HG03135 (cell line): ENCODE measurements around the gene LHCGR.
A peak's percentile ranks its signal among the peaks of the same experiment; 100 is the strongest.
"Not testable (repeated sequence)": the region's sequence is repeated elsewhere in the genome, so short reads cannot be mapped to it uniquely, and the experiment has no call there.

ENCODE experiments used
- ATAC-seq: cut with Tn5 transposase; IDR thresholded peaks from one replicate; pipeline ENCODE4 v1.9.1; 2021; ENCODE audit warnings: mild to moderate bottlenecking, moderate library complexity; ENCODE audit not compliant: unreplicated experiment

Gene LHCGR

GRCh38 chr2:48713647-48714046 is 41.9 kb downstream of the LHCGR start:
- no peak for ATAC-seq

GRCh38 chr2:48712151-48712550 is 43.4 kb downstream of the LHCGR start:
- ATAC-seq = no peak

GRCh38 chr2:48711343-48711742 is 44.2 kb downstream of the LHCGR start:
- no peak for ATAC-seq

DNA sequence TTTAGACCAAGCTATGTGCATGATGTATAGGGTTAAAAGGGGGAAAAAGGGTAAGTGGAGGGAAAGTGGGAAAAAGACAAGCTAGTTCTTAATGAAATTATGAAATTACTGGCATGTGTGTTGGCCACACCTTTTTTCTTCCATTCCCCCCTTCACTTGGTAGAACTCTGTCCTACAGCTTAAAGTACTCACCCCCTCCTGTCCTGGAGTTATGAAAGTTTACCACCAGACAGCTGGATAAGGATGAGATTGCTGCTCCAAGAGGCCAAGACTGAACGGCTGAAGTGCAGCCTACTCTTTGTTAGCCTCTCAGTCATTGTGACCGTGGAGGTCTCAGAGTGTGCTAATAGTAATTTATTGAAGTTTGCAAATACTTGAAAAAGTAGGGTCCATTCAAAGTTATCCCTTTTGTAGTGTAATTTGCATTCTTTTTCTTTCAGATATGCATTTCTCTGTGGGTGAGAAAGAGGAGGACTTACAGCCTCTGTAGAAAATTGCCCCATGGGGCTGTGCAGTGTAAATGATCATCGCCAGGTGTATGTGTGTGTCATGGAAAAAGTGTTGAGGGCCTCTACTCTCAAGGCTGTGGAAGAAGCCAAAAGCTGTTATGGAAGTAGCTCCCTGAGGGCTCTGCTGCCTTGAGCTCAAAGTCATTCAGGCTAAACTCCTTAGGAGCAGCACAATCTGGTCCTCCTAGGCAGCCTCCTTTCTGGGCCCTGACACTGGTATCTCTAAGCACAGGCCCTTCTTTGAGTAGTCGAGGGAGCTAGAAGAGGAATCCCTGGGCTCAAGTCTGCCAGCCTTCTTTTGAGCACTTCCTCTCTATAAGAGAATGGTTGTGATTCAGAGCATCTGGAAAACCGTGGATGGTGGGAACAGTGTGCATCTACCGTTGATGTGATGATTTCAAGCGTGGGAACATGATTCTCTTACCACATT is 46.2 kb downstream of the LHCGR start:
- no peak for ATAC-seq

DNA sequence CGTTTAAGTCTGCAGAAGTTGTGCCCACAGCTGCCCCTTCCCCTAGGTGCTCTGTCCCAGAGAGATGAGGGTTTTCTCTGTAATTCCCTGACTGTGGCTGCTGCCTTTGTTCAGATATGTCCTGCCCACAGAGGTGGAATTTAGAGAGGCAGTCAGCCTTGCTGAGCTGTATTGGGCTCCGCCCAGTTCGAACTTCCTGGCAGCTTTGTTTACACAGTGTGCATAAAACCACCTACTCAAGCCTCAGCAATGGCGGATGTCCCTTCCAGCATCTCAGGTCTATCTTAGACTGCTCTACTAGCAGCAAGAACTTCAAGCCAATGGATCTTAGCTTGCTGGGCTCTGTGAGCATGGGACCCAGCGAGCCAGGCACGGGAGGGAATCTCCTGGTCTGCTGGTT is 48.1 kb downstream of the LHCGR start:
- ATAC-seq = no peak

- not testable (repeated sequence) for ATAC-seq
Observed at GRCh38 chr2:48703621-48704020, 51.9 kb downstream of the LHCGR start.

DNA sequence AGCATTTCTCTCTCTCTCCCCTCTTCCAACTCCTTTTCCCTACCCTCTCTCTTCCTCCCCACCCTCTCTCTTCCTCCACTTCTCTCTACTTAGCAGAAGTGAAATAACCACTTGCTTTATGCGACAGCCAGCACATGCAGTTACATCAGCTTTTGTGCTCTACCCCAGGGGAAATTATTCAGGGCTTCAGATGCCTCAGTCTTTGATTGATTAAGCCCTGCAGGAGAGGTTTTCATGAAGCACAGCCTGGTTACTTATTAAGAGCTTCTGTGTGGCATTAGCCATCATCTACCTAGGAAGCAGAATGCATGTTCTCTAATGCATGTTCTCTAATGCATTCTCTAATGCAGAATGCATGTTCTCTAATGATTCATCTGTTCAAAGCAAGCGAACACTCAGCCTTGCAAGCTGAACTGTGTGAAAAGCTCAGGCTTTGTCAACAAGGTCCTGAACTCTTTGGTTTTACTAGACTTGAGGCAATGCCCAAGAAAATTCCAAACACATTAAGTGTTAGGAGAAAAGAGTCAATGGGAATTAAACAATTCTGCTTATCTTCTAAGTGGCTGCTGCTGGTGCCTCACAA is 56.1 kb downstream of the LHCGR start:
- ATAC-seq = no peak

DNA sequence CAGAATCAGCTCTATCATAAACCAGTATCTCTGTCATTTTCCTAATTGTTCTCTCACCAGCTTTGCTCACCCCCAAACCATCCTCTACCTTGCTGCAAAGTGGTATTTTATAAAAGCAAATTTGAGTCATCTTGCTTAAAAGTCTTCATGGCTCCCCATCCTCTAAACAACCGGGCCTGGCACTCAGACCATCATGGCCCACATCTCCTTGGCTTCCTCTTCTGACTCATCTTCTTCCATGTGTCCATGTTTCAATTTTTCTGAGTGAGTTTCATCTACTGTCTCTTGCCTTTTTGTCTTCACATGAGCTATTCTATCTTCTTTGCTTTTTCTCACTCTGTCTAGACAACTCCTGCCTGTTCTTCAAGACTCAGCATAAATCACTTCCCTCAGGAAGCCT is 58.6 kb downstream of the LHCGR start:
- no peak for ATAC-seq

- no peak for ATAC-seq
Observed at GRCh38 chr2:48695991-48696390, 59.5 kb downstream of the LHCGR start.

- no peak for ATAC-seq
Observed at GRCh38 chr2:48694149-48694548, 61.4 kb downstream of the LHCGR start.

DNA sequence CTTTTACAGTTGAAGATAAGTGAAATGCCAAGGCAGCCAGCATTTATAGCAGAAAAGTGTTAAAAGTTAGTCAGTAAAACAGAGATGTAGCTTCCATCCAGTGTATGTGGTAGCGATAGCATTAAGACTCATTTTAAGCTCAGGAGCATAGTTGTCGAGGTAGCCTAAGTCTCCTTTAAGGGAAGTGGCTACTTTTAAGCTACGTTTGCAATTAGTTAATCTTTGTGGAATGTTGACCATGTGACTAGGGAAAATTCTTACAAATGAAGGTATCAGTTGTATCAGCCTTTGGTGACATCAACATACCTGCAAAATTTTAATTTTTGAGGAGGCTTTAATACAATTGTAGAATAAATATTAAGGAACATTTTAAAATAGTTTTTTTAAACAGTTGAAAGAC is 61.9 kb downstream of the LHCGR start:
- ATAC-seq = no peak

DNA sequence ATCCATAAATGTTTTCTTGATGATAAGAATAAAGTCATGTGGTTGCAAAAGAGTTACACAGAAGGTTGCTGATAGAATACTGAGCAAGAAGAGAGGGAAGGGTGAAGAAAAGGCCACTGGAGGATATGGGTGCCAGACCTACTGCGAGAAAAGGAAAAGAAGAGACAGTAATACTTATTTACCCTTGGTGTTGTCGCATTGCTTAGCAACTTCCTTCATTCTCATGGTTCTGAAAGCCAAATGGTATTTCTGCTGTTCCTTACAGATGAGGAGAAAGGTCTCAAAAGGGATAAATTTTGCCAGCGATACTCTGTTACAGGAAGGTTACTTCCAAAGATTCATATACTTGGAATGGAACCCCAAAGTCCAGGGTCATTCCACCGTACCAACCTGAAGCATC is 62.5 kb downstream of the LHCGR start:
- no peak for ATAC-seq

GRCh38 chr2:48691935-48692691 is 63.4 kb downstream of the LHCGR start:
- ATAC-seq = no peak

DNA sequence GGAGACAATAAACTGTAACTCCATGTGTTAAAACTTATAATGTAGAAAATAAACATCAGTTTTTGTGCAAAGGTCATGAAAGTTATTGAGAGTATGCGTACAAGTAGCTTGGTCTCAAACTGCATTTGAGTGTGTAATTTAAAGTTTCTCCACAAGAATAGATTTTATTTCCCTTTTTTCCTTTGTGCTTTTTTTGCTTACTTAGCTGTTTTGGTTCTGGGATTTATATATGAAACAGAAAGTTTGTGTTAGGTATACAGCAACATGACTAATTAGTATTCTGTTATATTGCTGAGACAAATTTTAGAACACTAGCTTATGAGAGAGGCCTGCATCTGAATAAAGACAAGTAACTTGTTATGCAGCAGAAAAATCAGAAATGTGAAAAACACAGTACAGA is 70.4 kb downstream of the LHCGR start:
- ATAC-seq = no peak

GRCh38 chr2:48677450-48677849 is 78.1 kb downstream of the LHCGR start:
- ATAC-seq = no peak

DNA sequence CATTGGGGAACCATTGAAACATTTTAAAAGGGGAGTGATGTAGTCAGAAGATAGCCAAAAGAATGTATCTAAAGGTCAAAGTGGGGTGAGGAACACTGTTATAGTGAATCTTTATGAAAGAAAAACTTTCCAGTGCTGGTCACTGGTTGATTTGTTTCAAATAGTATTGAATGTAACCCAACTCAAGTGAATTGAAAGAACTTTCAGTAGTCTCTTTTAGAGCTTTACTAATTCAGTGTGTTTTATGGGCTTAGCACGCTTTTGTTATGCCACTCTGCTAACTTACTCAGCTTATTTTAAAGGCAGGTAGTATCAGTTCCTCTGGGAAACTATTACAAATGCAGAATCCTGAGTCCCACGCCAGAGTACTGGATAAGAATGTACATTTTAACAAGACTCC is 80.6 kb downstream of the LHCGR start:
- no peak for ATAC-seq

GRCh38 chr2:48673581-48673980 is 81.9 kb downstream of the LHCGR start:
- ATAC-seq = no peak

- peak; percentile 98 for ATAC-seq
Observed at GRCh38 chr2:48668992-48669391, 86.5 kb downstream of the LHCGR start.

DNA sequence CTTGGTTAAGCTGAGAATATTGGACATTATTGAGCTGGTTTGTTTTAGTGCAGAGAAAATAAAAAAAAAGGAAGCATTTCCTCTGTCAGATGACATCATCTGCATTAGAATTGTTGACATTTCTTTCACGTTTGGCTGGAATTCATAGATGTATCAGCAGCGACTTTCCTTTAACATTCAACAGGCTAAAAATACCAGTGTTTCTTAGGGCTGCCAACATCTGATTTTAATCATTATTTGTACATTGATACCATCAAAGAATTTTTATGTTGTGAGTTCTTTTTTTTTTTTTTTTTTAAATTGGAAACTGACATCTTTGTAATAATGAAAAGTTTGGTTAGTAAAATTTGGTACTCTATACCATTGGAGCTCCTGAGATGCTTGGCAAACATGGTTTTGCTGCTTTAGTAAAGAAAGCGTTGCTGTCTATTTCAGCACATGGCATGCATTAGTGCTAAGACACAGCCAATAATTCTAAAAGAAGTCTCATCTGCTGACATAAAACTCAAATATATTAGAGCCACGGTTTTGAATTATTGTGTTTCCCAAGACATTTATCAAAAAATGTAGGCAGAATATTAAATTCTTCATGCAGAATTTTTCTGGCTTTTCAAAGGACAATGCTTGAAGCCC is 104.2 kb downstream of the LHCGR start:
- no peak for ATAC-seq

DNA sequence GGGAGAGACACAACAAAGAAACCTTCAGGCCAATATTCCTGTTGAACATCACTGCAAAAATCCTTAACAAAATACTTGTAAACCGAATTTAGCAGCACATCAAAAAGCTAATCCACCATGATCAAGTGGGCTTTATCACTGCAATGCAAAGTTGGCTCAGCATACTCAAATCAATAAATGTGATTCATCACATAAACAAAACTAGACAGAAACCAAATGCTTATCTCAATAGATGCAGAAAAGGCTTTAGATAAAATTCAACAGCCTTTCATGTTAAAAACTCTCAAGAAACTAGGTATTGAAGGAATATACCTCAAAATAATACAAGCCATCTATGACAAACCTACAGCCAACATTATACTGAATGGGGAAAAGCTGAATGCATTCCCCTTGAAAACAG is 117.3 kb downstream of the LHCGR start:
- no peak for ATAC-seq
